Right lobe of liver (tissue), 4 donors: ENCODE results near the gene BBX.

ENCODE experiments used
- POLR2A ChIP-seq: fragments of 450-650 bp; IDR thresholded peaks from one replicate; pipeline ENCODE4 v1.6.1; 2017; ENCODE audit warnings: antibody characterized with exemption, mild to moderate bottlenecking
- TF ChIP-seq, protein P1 (sequence below), 4 donors: fragments of 200-600 bp in 3 of 4; fragments of 450-650 bp in 1 of 4; IDR thresholded peaks; one replicate each; pipeline versions ENCODE4 v1.5.1 to v1.8.0; 2016 to 2022; ENCODE audit warnings: antibody characterized with exemption in 4 of 4, mild to moderate bottlenecking in 2 of 4
- donor health status: DM: no; HTN: no; CAD: no.
- donor health status: DM: no; HTN: no; CAD: no.
- donor health status: DM: no; HTN: yes; CAD: no.

DNA sequence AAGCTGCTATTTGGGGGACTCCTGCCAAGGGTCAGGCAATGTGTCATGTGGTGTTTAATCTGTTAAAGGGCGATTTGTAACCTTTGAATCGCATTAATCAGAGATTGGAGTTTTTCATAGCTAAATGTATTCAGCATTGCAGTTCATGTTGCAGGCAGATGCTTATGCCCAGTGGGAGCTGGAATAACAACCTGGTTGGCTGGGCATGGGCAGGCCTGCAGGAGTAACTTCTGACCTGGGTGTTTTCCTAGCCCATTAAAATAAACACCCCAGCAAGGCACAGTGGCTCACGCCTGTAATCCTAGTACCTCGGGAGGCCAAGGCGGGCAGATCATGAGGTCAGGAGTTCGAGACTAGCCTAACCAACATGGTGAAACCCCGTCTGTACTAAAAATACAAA, 268.7 kb downstream of the BBX start:
- TF ChIP-seq, protein P1, sequence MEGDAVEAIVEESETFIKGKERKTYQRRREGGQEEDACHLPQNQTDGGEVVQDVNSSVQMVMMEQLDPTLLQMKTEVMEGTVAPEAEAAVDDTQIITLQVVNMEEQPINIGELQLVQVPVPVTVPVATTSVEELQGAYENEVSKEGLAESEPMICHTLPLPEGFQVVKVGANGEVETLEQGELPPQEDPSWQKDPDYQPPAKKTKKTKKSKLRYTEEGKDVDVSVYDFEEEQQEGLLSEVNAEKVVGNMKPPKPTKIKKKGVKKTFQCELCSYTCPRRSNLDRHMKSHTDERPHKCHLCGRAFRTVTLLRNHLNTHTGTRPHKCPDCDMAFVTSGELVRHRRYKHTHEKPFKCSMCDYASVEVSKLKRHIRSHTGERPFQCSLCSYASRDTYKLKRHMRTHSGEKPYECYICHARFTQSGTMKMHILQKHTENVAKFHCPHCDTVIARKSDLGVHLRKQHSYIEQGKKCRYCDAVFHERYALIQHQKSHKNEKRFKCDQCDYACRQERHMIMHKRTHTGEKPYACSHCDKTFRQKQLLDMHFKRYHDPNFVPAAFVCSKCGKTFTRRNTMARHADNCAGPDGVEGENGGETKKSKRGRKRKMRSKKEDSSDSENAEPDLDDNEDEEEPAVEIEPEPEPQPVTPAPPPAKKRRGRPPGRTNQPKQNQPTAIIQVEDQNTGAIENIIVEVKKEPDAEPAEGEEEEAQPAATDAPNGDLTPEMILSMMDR (IDR thresholded peaks at IDR 0.05): no peak
- TF ChIP-seq POLR2A: no peak
